ENCODE data around the gene LRFN4. TPM values are rescaled to one million over a fixed set of nuclear protein-coding genes. Genes with fewer than 3 reads are reported as not detected.

LRFN4 gene
- total and polyA plus RNA-seq, 2 of the 8 experiments (the other 6 are each of a cell fraction or from before 2014, with no cell fraction given): 49.8 to 64.3 TPM

GRCh38 chr11:66857234-66857926 is 516 bp downstream of the LRFN4 start:
- Histone ChIP-seq H3K79me1 (ENCODE audit: low read depth, low read length) (no peaks in the 10 kb centered on the region), H3K27ac (ENCODE audit: low read depth, low read length) (no peak overlapping the region; the same call in 1 of the 2 replicates), H2AK5ac (ENCODE audit: low read depth, low read length) (no peak overlapping the region), H3K4me1 (replicated peaks in 1 of 4; ENCODE audit: control insufficient read depth in 3 of 4, insufficient read depth in 4 of 4, low read length in 3 of 4) (peaks cover 5 to 20% (median 9%) of the 10 kb centered on the region in 4 experiments), H2BK20ac (ENCODE audit: low read length) (no peak overlapping the region), H3K4me3 (ENCODE audit: extremely low read depth in 1 of 4, insufficient read depth in 2 of 4, low read depth in 3 of 4, low read length in 4 of 4) (peak overlapping the region; percentile 71 to 92 (median 86)), H2BK12ac (ENCODE audit: low read depth, low read length) (no peak overlapping the region), H3K4ac (replicated peaks; ENCODE audit: insufficient read length, low read depth, low read length) (no peak overlapping the region), H2BK15ac (ENCODE audit: low read length) (no peak overlapping the region), H3K27me3 (replicated peaks in 1 of 4; ENCODE audit: control insufficient read depth in 3 of 4, extremely low read depth in 1 of 4, insufficient read depth in 3 of 4, low read length in 3 of 4) (no peaks in the 10 kb centered on the region), H3K79me2 (ENCODE audit: control insufficient read depth in 1 of 2, insufficient read depth in 2 of 2, low read length in 2 of 2) (no peaks in the 10 kb centered on the region), H2BK5ac (ENCODE audit: low read depth, low read length) (peak overlapping the region; percentile 24; the same call in 1 of the 2 replicates), H3K14ac (ENCODE audit: insufficient read length) (no peak overlapping the region), H3K23ac (ENCODE audit: insufficient read length) (no peak overlapping the region), H3K18ac (ENCODE audit: extremely low read depth, low read length) (peak overlapping the region; percentile 48), H2BK120ac (replicated peaks; ENCODE audit: low read depth, low read length) (no peak overlapping the region), H3K56ac (replicated peaks; ENCODE audit: insufficient read length, low read depth, low read length) (no peak overlapping the region), H3K4me2 (ENCODE audit: insufficient read depth in 1 of 2, low read depth in 2 of 2, low read length in 2 of 2) (peak overlapping the region; percentile 92 to 98), H3K9ac (replicated peaks in 1 of 4; ENCODE audit: extremely low read depth in 1 of 4, low read depth in 3 of 4, low read length in 3 of 4) (peak overlapping the region in 3 of 4 experiments; percentile 48 to 94 (median 58); a peak in 4 of 7 replicates), H2AFZ (ENCODE audit: low read length) (no peak overlapping the region), H4K91ac (replicated peaks; ENCODE audit: insufficient read length, low read length) (no peak overlapping the region), H3K36me3 (ENCODE audit: control insufficient read depth in 2 of 4, insufficient read depth in 4 of 4, low read length in 3 of 4) (peaks cover 0 to 18% (median 1%) of the 10 kb centered on the region in 4 experiments; a peak in 4 of 8 replicates), H4K5ac (ENCODE audit: insufficient read length, low read depth, low read length) (peak overlapping the region; percentile 2), H4K8ac (ENCODE audit: extremely low read depth, insufficient read depth, low read length) (peak overlapping the region; percentile 62; the same call in 1 of the 2 replicates), H4K20me1 (replicated peaks in 1 of 2; ENCODE audit: control insufficient read depth in 1 of 2, insufficient read depth in 2 of 2, low read length in 2 of 2) (peaks cover 2 to 4% of the 10 kb centered on the region in 2 experiments), H3K23me2 (ENCODE audit: low read depth, low read length) (peaks cover 8% of the 10 kb centered on the region), H3K9me3 (ENCODE audit: insufficient read depth in 2 of 2, low read depth in 1 of 2, low read length in 1 of 2) (no peaks in the 10 kb centered on the region)
- CTCF ChIA-PET (ENCODE audit: partially characterized antibody): interaction anchor here (1.0 to 1.6 kb wide), 5 partner anchors 10 to 198 kb away, joined by 3 to 9 read pairs (median 4); no protein-coding TSS in a partner anchor
- DNase-seq (ENCODE audit: low read depth in 1 of 2, low spot score in 2 of 2) (peak in 1 of 2 experiments; percentile 73), FAIRE-seq (no peak)
- WGBS, 2 experiments (ENCODE audit: extremely low coverage in 1 of 2, insufficient coverage in 1 of 2, insufficient read length in 1 of 2, insufficient replicate concordance in 2 of 2, low coverage in 1 of 2, low lambda C conversion rate in 2 of 2, missing lambda C conversion rate in 1 of 2): 38% methylated on average over 35 of the region's 47 CpGs; no CpG with 5 or more reads in 1 of the 2 experiments
- TF ChIP-seq GTF2F1 (IDR thresholded peaks at IDR 0.05; ENCODE audit: borderline replicate concordance, low read depth, low read length): no peak
- TF ChIP-seq KDM4A (IDR thresholded peaks at IDR 0.05; ENCODE audit: low read depth, low read length, severe bottlenecking): peak; percentile 14
- TF ChIP-seq SIN3A (conservative IDR thresholded peaks at IDR 0.05 in 1 of 2, IDR thresholded peaks at IDR 0.05 in 1 of 2; ENCODE audit: low read depth in 1 of 2, low read length in 2 of 2): 0 out of 4 replicates have a peak, but pooled peaks of 1 of the 2 experiments have one; percentile 19
- no peak for TF ChIP-seq EZH2 (IDR thresholded peaks at IDR 0.05; ENCODE audit: low read depth, low read length, severe bottlenecking)
- peak; percentile 6; the same call in 1 of the 2 replicates for TF ChIP-seq MAX (IDR thresholded peaks at IDR 0.05)
- no peak for TF ChIP-seq E2F6 (IDR thresholded peaks at IDR 0.05)
- peak; percentile 23; the same call in 1 of the 2 replicates for TF ChIP-seq BACH1 (IDR thresholded peaks at IDR 0.05; ENCODE audit: low read length)
- POLR2A ChIA-PET (ENCODE audit: partially characterized antibody): interaction anchor here (0.6 to 2.3 kb wide), 10 partner anchors 10 to 169 kb away, joined by 3 to 18 read pairs (median 4); partner anchors contain the start of gene RCE1

Data from H1 (cell line).